HepG2 (cell line): ENCODE measurements around the gene LZTFL1. TPM values are rescaled to one million over a fixed set of nuclear protein-coding genes. Genes with fewer than 3 reads are reported as not detected.

ENCODE experiments used
- ARNTL ChIP-seq: sonication (generic); formaldehyde crosslinking; IDR thresholded peaks from 2 replicates; pipeline ENCODE4 v1.4.0; 2020; ENCODE audit warnings: mild to moderate bottlenecking, missing genetic modification reagents
- EHMT2 ChIP-seq: fragments of 200-600 bp; sonication (generic); IDR thresholded peaks from 2 replicates; pipeline ENCODE4 v1.7.0; 2017; ENCODE audit warnings: antibody characterized with exemption, low read depth, low read length, borderline replicate concordance
- EP300 ChIP-seq, 3 experiments: sonication (generic) in 1 of 3; formaldehyde crosslinking in 1 of 3; IDR thresholded peaks; 2 replicates each; pipeline versions ENCODE4 v1.5.1 to v1.6.1; 2011 to 2020; ENCODE audit warnings: low read depth in 2 of 3, low read length in 2 of 3, borderline replicate concordance in 1 of 3, improper control_type of control experiment in 1 of 3, mild to moderate bottlenecking in 1 of 3, missing genetic modification reagents in 1 of 3, moderate library complexity in 1 of 3
- KLF16 ChIP-seq, 2 experiments: sonication (generic) in 1 of 2; formaldehyde crosslinking in 1 of 2; IDR thresholded peaks; 2 replicates each; pipeline versions ENCODE4 v1.6.1 to v1.8.0; 2016 to 2023; ENCODE audit warnings: missing genetic modification reagents in 2 of 2, missing compliant biosample characterization in 1 of 2
- NPAS2 ChIP-seq: sonication (generic); formaldehyde crosslinking; IDR thresholded peaks from 2 replicates; pipeline ENCODE4 v1.8.0; 2022; ENCODE audit warnings: mild to moderate bottlenecking, missing genetic modification reagents, borderline replicate concordance
- POLR2G ChIP-seq: fragments of 200-400 bp; formaldehyde crosslinking; IDR thresholded peaks from 2 replicates; pipeline ENCODE4 v1.6.1; 2018; ENCODE audit warnings: mild to moderate bottlenecking, low read depth, low read length, moderate library complexity
- RBAK ChIP-seq: sonication (generic); formaldehyde crosslinking; IDR thresholded peaks from 2 replicates; pipeline ENCODE4 v1.5.1; 2020; ENCODE audit warnings: mild to moderate bottlenecking, missing genetic modification reagents
- RFX3 ChIP-seq: IDR thresholded peaks from 2 replicates; pipeline ENCODE4 v1.6.1; 2016; ENCODE audit warnings: missing biosample characterization, missing genetic modification reagents
- TEAD3 ChIP-seq: optimal IDR thresholded peaks from 2 replicates; pipeline ENCODE3; 2016; ENCODE audit warnings: borderline replicate concordance
- TGIF2 ChIP-seq: IDR thresholded peaks from 2 replicates; pipeline ENCODE4 v1.6.1; 2016; ENCODE audit warnings: control low read depth, missing compliant biosample characterization
- ZBTB38 ChIP-seq: sonication (generic); formaldehyde crosslinking; IDR thresholded peaks from 2 replicates; pipeline ENCODE4 v1.5.1; 2020; ENCODE audit warnings: mild to moderate bottlenecking, missing genetic modification reagents
- ZSCAN20 ChIP-seq: sonication (generic); formaldehyde crosslinking; IDR thresholded peaks from 2 replicates; pipeline ENCODE4 v1.4.0; 2020; ENCODE audit warnings: missing genetic modification reagents, mild to moderate bottlenecking, borderline replicate concordance
- ZSCAN21 ChIP-seq: sonication (generic); formaldehyde crosslinking; IDR thresholded peaks from 2 replicates; pipeline ENCODE4 v1.8.0; 2022; ENCODE audit warnings: mild to moderate bottlenecking, missing genetic modification reagents, moderate library complexity, borderline replicate concordance
- ZSCAN31 ChIP-seq: sonication (generic); formaldehyde crosslinking; IDR thresholded peaks from 2 replicates; pipeline ENCODE4 v1.5.0; 2020; ENCODE audit warnings: low read depth, mild to moderate bottlenecking, missing genetic modification reagents
- polyA plus RNA-seq, 8 experiments: library from polyadenylated mRNA; depleted of rRNA in 3 of 8; stranded (reverse) in 7 of 8; unstranded in 1 of 8; fragments of >200 nt; fragmentation: Illumina TruSeq in 4 of 8; extraction: Trizol in 4 of 8; gene quantifications; 2 replicates each; pipeline versions ENCODE4 v1.2.1 to v1.2.3, GENCODE V29; 2011 to 2016; ENCODE audit warnings: low read depth in 4 of 8, missing spikeins in 1 of 8, mixed read lengths in 1 of 8; ENCODE audit not compliant: insufficient read depth in 1 of 8
- total RNA-seq, 5 experiments: library from RNA; depleted of rRNA; stranded (reverse); fragments of >200 nt; fragmentation: Illumina TruSeq; extraction: Trizol; gene quantifications; 2 replicates each; pipeline ENCODE4 v1.2.3, GENCODE V29; 2016; ENCODE audit warnings: low read depth in 1 of 5
- TF ChIP-seq, protein P1 (sequence below): sonication (generic); formaldehyde crosslinking; IDR thresholded peaks from 2 replicates; pipeline ENCODE4 v1.5.0; 2020; ENCODE audit warnings: missing genetic modification reagents, mild to moderate bottlenecking, borderline replicate concordance
- TF ChIP-seq, protein P2 (sequence below): sonication (generic); formaldehyde crosslinking; IDR thresholded peaks from 2 replicates; pipeline ENCODE4 v1.5.0; 2020; ENCODE audit warnings: missing genetic modification reagents
- TF ChIP-seq, protein P3 (sequence below): sonication (generic); formaldehyde crosslinking; IDR thresholded peaks from 2 replicates; pipeline ENCODE4 v1.4.0; 2020; ENCODE audit warnings: missing genetic modification reagents, mild to moderate bottlenecking, borderline replicate concordance
- TF ChIP-seq, protein P4 (sequence below): IDR thresholded peaks from 2 replicates; pipeline ENCODE4 v1.6.1; 2016; ENCODE audit warnings: mild to moderate bottlenecking

LZTFL1 gene
- total and polyA plus RNA-seq, 2 of the 13 experiments (the other 11 are each of a cell fraction or from before 2014, with no cell fraction given), result 16.6 to 17.2 TPM

DNA sequence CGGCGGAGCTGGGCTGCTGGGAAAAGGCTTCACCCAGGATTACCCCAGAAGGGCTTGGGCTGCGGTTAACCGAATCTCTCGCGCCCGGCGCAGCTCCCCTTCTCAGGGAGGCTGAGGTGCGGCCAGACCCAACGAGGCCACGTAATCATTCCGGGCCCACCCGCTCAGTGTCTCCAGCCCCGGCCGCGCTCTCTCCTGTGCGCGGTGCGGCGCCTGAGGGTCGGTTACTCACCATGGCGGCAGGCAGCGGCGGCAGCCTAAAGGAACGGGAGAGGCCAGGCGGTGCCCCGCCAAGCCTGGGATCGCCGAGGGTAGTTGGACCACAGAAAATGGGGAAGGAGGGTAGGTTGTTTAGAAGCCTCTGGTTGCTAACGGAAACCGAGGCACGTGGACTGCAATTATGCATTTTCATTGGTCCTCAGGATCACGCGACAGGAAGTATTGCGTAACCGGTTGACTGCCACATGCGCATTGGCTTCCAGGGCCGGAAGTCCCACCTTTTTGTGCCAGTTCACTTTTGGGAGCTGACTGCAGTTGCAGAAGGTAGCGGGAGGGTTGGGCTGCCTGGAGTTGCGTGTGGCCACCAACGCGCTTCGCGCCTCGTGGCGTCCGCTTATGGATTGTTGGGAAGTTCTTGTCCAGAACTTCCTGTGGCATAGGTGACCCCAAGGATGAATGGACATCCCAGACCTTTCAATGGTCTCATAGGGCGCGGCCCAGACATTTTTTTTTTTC is at the start of gene LZTFL1 (continued):
- TF ChIP-seq, protein P1, sequence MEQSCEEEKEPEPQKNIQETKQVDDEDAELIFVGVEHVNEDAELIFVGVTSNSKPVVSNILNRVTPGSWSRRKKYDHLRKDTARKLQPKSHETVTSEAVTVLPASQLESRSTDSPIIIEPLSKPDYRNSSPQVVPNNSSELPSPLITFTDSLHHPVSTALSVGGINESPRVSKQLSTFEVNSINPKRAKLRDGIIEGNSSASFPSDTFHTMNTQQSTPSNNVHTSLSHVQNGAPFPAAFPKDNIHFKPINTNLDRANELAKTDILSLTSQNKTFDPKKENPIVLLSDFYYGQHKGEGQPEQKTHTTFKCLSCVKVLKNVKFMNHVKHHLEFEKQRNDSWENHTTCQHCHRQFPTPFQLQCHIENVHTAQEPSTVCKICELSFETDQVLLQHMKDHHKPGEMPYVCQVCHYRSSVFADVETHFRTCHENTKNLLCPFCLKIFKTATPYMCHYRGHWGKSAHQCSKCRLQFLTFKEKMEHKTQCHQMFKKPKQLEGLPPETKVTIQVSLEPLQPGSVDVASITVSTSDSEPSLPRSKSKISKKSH (CRISPR knock-in tag), result 0 out of 2 replicates have a peak, but pooled peaks have one; percentile 63
- TF ChIP-seq KLF16 (CRISPR knock-in tag; IDR thresholded peaks at IDR 0.05) (peak in 1 of 2 experiments; percentile 22; a peak in 1 of 4 replicates), RFX3 (peak; percentile 97), EHMT2 (peak; percentile 96; the same call in 1 of the 2 replicates), RBAK (CRISPR knock-in tag) (no peak), ZSCAN21 (no peak), ZBTB38 (CRISPR knock-in tag) (0 out of 2 replicates have a peak, but pooled peaks have one; percentile 49), ZSCAN31 (CRISPR knock-in tag) (0 out of 2 replicates have a peak, but pooled peaks have one; percentile 76), TEAD3 (CRISPR knock-in tag) (no peak), POLR2G (peak; percentile 71), ZSCAN20 (CRISPR knock-in tag) (0 out of 2 replicates have a peak, but pooled peaks have one; percentile 49), ARNTL (CRISPR knock-in tag) (peak; percentile 68; the same call in 1 of the 2 replicates), NPAS2 (no peak), TGIF2 (peak; percentile 83), EP300 (IDR thresholded peaks at IDR 0.05; ENCODE audit: low read depth in 2 of 2, low read length in 2 of 2) (peak in 1 of 2 experiments; percentile 85; a peak in 1 of 4 replicates), EP300 (CRISPR knock-in tag; IDR thresholded peaks at IDR 0.05; ENCODE audit: borderline replicate concordance) (no peak)
- TF ChIP-seq, protein P2, sequence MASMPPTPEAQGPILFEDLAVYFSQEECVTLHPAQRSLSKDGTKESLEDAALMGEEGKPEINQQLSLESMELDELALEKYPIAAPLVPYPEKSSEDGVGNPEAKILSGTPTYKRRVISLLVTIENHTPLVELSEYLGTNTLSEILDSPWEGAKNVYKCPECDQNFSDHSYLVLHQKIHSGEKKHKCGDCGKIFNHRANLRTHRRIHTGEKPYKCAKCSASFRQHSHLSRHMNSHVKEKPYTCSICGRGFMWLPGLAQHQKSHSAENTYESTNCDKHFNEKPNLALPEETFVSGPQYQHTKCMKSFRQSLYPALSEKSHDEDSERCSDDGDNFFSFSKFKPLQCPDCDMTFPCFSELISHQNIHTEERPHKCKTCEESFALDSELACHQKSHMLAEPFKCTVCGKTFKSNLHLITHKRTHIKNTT (CRISPR knock-in tag), result no peak
- TF ChIP-seq, protein P3, sequence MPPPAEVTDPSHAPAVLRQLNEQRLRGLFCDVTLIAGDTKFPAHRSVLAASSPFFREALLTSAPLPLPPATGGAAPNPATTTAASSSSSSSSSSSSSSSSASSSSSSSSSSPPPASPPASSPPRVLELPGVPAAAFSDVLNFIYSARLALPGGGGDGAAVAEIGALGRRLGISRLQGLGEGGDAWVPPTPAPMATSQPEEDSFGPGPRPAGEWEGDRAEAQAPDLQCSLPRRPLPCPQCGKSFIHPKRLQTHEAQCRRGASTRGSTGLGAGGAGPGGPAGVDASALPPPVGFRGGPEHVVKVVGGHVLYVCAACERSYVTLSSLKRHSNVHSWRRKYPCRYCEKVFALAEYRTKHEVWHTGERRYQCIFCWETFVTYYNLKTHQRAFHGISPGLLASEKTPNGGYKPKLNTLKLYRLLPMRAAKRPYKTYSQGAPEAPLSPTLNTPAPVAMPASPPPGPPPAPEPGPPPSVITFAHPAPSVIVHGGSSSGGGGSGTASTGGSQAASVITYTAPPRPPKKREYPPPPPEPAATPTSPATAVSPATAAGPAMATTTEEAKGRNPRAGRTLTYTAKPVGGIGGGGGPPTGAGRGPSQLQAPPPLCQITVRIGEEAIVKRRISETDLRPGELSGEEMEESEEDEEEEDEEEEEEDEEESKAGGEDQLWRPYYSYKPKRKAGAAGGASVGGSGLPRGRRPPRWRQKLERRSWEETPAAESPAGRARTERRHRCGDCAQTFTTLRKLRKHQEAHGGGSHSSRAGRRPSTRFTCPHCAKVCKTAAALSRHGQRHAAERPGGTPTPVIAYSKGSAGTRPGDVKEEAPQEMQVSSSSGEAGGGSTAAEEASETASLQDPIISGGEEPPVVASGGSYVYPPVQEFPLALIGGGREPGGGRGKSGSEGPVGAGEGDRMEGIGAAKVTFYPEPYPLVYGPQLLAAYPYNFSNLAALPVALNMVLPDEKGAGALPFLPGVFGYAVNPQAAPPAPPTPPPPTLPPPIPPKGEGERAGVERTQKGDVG, result no peak; the same call in 1 of the 2 replicates
- TF ChIP-seq, protein P4, sequence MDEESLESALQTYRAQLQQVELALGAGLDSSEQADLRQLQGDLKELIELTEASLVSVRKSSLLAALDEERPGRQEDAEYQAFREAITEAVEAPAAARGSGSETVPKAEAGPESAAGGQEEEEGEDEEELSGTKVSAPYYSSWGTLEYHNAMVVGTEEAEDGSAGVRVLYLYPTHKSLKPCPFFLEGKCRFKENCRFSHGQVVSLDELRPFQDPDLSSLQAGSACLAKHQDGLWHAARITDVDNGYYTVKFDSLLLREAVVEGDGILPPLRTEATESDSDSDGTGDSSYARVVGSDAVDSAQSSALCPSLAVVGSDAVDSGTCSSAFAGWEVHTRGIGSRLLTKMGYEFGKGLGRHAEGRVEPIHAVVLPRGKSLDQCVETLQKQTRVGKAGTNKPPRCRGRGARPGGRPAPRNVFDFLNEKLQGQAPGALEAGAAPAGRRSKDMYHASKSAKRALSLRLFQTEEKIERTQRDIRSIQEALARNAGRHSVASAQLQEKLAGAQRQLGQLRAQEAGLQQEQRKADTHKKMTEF (CRISPR knock-in tag), result peak; percentile 66
